ENCODE results near the gene ELF4.

Gene ELF4

DNA sequence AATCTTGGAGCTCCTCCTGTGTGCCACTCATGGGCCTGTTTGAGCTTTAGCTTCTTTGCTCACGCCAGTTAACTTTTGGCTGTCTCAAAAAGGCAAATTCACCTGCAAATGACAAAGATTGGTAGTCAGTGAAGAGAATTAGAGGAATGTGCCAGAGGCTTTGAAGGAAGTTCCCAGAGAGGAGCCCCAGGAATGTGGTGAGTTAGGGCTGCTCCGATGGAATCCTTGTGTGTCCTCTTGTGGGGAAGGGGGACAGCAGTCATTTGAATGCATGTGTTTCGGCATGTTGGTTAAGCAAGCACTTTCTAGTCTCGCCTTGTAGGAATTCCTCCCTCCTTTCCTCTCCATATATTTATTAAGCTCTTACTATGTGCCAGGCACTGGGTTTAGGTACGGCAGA lies 62.9 kb downstream of the ELF4 start:
- DNase-seq: no peak

DNA sequence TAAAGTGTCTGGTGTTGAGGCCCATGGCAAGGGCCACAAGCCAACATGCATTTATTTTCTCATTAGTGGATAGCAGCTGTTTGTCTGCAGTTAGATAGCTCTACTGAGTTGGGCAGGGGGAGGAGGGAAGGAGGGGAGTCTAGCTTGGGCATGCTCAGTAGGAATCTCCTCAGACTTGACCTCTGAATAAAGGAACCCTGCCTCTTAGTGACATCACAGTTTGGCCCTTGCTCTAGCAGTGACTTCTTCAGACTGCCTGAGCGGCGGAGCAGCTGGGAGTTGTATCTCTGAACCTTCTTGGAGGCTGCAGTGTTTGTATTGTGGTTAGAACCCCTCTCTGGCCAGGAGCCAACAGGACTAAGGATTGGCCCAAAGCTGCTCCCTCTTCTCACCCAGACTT lies 70.5 kb downstream of the ELF4 start:
- DNase-seq: no peak

DNA sequence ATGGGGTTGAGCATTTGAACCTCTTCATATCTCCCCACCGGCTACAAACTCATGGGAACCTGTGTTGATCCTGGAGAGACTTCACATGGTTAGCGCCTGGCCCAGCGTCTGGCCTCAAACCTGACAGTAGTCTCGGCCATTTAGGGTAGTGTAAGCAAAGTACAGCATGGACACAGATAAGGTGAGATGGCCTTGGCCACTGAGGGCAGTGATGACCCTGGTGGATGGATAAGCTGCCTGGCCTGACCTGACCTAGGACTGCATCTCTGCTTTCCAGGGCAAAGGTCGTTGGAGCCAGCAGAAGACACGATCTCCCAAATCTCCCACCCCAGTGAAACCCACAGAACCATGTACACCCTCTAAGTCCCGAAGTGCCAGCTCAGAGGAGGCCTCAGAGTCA lies 76.1 kb downstream of the ELF4 start:
- DNase-seq: no peak

DNA sequence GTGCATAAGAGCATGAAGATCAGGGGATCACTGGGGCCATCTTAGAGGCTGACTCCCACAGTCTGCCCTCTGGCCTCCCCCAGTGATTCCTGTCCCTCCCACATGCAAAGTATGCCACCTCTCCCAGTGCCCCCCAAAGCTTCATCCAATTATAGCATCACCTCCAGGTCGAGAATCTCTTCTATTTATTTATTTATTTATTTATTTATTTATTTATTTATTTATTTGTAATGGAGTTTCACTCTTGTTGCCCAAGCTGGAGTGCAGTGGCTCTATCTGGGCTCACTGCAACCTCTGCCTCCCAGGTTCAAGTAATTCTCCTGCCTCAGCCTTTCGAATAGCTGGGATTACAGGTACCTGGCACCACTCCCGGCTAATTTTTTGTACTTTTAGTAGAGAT lies 77.7 kb downstream of the ELF4 start:
- DNase-seq: no peak

DNA sequence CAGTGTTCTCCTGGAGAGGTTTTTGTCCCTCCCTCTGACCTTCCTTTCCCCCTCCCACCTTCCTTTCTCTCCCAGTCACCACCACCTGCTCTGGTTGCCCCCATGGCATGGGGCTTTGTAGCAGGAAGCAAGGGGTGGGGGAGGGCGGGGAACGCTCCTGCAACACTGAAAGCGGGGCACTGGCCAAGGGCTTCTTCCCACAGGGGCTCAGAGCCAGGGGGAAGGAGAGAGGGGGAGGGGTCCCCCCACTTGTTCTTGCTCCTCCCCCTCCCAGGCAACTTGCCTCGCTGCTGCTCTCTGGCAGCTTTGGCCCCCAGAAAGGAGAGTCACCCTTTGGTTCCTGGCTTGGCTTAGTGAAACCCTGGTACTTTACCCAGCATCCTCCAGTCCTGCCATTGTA lies 79.5 kb downstream of the ELF4 start:
- DNase-seq: no peak

DNA sequence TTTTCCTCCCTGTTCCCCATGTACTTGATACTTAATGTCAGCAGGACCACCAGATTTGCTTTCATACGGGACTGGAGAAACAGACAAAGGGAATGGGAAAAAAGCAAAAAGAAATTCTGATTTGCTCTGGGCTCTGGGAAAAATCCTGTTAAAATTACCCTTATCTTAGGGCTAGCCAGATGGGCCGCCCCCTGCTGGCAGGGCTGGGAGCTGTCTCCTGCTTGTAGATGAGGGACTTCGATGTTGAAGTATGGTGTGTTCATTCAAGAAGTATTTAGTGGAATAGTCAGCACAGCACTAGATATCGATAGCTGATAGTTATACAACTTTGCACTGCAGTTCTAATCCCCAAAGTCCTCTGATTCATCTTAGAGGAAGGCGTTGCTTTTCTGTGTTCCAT lies 82.1 kb downstream of the ELF4 start:
- peak; percentile 43 to 77 (median 58) for DNase-seq

DNA sequence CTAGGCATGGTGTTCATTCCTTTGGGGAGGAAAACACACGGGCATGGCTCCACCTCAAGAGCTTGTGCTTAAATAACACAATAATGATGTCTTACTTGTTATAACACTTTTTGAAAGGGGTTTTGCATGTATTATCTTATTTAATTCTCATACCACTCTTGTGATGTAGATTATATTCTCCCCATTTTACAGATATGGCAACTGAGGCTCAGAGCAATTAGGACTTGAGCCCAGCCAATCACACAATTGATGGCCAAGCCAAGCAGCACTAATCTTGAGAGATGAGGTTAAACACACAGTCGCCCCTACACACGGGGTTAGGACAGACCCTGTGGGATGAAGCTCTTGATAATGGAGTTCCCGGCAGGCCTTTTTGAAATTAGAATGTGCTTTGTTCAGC lies 82.7 kb downstream of the ELF4 start:
- DNase-seq: no peak

DNA sequence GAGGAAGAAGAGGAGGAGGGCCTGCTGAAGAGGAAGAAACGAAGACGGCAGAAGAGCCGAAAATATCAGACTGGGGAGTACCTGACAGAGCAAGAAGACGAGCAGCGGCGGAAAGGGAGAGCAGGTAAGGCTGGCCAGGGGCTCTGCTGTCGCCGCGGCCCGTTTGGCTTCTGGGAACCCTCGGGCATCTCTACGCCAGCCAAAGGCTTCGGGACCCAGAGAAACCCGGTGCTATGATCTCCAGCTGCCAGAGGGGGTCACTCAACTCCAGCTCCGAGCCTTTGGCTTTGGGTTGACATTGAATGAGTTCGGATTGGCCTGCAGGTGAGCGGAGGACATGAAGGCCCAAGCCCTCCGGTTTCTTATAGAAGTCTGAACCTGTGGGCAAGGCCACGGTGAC lies 85.0 kb downstream of the ELF4 start:
- DNase-seq: no peak

DNA sequence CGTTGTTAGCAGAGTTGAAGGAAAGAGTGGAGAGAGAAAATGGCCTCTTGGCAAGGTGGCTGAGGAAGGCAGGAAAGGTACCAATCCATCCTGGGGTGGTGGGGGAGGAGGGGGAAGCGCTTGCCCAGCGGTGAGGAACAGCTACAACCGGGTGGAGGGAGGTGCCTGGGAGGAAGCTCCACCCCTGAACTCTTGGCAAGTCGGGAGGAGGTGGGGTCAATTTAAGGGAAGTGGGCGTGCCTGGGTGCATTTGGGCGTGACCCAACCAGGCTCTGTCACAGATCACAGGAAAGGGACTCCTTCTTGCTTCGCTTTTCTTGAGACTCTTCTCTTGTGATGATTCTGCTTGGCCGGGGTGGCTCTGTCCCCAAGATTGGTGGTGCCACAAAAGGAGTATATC lies 86.2 kb downstream of the ELF4 start:
- DNase-seq: peak; percentile 81 to 89 (median 88)

DNA sequence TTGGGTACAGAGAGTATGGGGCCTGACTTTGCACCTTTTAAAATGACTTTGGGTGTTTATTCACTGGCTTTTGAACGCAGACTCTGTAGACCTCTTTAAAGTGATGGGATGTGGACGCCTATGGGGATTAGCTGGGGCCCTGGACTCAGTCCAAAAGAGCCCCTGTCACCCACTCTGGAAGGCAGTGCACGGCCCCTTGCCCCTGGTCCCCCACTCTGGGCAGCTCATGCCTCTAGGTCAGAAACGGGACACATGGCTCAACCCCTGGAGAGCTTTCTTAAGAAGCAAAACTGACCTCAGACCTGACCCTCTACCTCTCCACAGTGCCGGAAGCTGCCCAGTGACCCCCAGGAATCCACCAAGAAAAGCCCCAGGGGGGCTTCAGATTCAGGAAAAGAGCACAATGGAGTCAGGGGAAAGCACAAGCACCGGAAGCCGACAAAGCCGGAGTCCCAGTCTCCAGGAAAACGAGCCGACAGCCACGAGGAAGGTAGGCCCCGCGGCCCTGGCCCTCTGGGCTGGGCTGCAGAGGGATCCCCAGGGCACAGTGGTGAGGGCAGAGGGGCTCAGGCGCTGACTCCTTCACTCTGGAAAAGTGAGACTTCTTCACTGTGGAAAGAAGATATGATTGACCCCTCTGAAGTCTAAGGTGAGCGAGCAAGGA lies 89.5 kb downstream of the ELF4 start:
- no peak for DNase-seq

DNA sequence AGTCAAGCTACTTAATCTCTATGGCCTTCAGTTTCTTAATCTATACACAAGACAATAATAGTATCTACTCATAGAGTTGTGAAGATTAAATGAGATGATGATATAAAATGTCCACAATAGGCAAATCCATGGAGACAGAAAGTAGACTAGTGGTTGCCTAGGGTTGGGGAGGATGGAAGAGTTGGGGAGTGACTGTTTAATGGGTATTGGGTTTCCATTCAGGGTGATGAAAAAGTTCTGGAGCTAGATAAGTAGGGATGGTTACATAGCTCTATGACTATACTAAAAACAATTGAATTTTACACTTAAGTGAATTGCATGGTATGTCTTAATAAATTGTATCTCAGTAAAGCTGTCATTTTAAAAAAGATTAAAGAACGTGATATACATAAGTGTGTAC lies 92.2 kb downstream of the ELF4 start:
- no peak for DNase-seq

DNA sequence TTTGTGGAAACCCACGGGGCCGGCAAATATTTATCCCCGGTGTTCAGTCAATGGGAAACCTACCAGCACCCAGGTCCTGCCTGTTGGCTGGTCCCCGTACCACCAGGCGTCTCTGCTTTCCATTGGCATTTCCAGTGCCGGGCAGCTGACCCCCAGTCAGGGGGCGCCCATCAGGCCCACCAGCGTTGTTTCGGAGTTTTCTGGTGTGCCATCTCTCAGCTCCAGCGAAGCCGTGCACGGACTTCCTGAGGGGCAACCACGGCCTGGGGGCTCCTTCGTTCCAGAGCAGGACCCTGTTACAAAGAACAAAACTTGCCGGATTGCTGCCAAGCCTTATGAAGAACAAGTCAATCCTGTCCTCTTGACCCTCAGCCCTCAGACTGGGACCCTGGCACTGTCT lies 95.1 kb downstream of the ELF4 start:
- no peak for DNase-seq

Measured in suppressor macrophage (primary cell).